ENCODE measurements around the gene PGAP3. TPM values are rescaled to one million over a fixed set of nuclear protein-coding genes. Genes with fewer than 3 reads are reported as not detected.

Gene PGAP3
- total RNA-seq, 4 donors from 2014 or later, result 4.6 to 24.8 (median 19.5) TPM

GRCh38 chr17:39647256-39647655 lies 40.6 kb downstream of the PGAP3 start:
- intact Hi-C loops (cut with DNase I; ENCODE audit: low total_unique reads), result no loop called here
- Histone ChIP-seq H3K36me3 (no peaks in the 10 kb centered on the region), H3K27me3 (no peaks in the 10 kb centered on the region), H3K4me1 (no peaks in the 10 kb centered on the region), H3K4me3 (no peak overlapping the region), H3K27ac (no peak overlapping the region), H3K9me3 (no peaks in the 10 kb centered on the region)
- no peak for TF ChIP-seq POLR2A (IDR thresholded peaks at IDR 0.05)
- TF ChIP-seq, protein P1, sequence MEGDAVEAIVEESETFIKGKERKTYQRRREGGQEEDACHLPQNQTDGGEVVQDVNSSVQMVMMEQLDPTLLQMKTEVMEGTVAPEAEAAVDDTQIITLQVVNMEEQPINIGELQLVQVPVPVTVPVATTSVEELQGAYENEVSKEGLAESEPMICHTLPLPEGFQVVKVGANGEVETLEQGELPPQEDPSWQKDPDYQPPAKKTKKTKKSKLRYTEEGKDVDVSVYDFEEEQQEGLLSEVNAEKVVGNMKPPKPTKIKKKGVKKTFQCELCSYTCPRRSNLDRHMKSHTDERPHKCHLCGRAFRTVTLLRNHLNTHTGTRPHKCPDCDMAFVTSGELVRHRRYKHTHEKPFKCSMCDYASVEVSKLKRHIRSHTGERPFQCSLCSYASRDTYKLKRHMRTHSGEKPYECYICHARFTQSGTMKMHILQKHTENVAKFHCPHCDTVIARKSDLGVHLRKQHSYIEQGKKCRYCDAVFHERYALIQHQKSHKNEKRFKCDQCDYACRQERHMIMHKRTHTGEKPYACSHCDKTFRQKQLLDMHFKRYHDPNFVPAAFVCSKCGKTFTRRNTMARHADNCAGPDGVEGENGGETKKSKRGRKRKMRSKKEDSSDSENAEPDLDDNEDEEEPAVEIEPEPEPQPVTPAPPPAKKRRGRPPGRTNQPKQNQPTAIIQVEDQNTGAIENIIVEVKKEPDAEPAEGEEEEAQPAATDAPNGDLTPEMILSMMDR (IDR thresholded peaks at IDR 0.05), result no peak
- DNase-seq, result no peak

- Histone ChIP-seq H3K4me3 (no peak overlapping the region), H3K36me3 (no peaks in the 10 kb centered on the region), H3K9me3 (no peaks in the 10 kb centered on the region), H3K27ac (no peak overlapping the region), H3K4me1 (peaks cover 3 to 5% of the 10 kb centered on the region in 2 donors), H3K27me3 (no peaks in the 10 kb centered on the region)
- DNase-seq, result no peak
- no peak for TF ChIP-seq POLR2A (IDR thresholded peaks at IDR 0.05)
- TF ChIP-seq, protein P1 (IDR thresholded peaks at IDR 0.05), result no peak
- intact Hi-C loops (cut with DNase I; ENCODE audit: low total_unique reads), result no loop called here
Observed at GRCh38 chr17:39643271-39643670, 44.6 kb downstream of the PGAP3 start.

DNA sequence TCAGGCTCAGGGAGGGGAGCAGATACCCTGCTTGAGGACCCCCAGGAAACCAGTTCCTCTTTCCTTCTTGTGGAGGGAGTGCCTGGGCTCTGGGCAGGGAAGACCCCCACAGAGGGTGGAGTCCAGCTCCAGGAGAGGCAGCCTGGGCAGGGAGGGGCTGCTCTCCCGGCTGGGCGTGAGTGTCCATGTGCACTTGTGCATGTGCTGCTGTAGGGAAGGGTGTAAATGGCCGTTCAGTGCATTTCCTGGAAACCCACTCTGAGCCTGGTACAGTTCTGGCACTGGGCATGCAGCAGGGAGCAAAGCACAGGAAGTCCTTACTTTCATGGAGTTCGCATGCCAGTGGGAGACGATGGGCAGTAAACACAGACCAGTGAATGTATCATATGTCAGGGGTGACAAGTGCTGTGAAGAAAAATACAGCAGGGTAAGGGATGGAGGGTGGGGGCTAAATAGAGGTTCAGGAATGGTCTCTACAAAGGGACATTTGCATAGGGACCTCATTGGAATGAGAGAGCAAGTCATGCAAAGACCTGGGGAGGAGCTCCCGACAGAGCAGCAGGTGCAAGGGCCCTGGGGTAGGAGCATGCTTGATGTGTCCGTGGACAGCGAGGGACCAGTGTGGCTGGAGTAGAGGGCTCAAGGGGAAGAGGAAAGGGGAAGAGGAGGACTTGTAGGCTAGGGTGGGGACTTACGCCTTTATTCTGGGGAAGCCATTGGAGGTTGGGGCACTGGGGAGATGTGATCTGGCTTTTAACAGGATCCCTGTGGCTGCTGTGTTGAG lies 45.4 kb downstream of the PGAP3 start:
- TF ChIP-seq, protein P1 (IDR thresholded peaks at IDR 0.05), result no peak
- no peak for TF ChIP-seq POLR2A (IDR thresholded peaks at IDR 0.05)
- Histone ChIP-seq H3K4me3 (no peak overlapping the region), H3K27ac (no peak overlapping the region), H3K36me3 (no peaks in the 10 kb centered on the region), H3K27me3 (no peaks in the 10 kb centered on the region), H3K9me3 (no peaks in the 10 kb centered on the region), H3K4me1 (peaks cover 7 to 11% of the 10 kb centered on the region in 2 donors)
- intact Hi-C loops (cut with DNase I; ENCODE audit: low total_unique reads), result no loop called here
- no peak for DNase-seq

- intact Hi-C loops (cut with DNase I; ENCODE audit: low total_unique reads), result no loop called here
- no peaks in the 10 kb centered on the region for H3K36me3 ChIP-seq
- H3K4me1 ChIP-seq, result peaks cover 7 to 11% of the 10 kb centered on the region in 2 donors
- H3K27me3 ChIP-seq, result no peaks in the 10 kb centered on the region
- no peak overlapping the region for H3K4me3 ChIP-seq
- H3K27ac ChIP-seq, result no peak overlapping the region
- TF ChIP-seq POLR2A (IDR thresholded peaks at IDR 0.05), result no peak
- TF ChIP-seq, protein P1 (IDR thresholded peaks at IDR 0.05), result no peak
- DNase-seq, result no peak
- no peaks in the 10 kb centered on the region for H3K9me3 ChIP-seq
Observed at GRCh38 chr17:39641883-39642282, 46.0 kb downstream of the PGAP3 start.

- TF ChIP-seq POLR2A (IDR thresholded peaks at IDR 0.05), result no peak
- TF ChIP-seq, protein P1 (IDR thresholded peaks at IDR 0.05), result no peak
- Histone ChIP-seq H3K27me3 (no peaks in the 10 kb centered on the region), H3K36me3 (no peaks in the 10 kb centered on the region), H3K9me3 (no peaks in the 10 kb centered on the region), H3K27ac (no peak overlapping the region), H3K4me3 (no peak overlapping the region), H3K4me1 (peaks cover 7 to 14% of the 10 kb centered on the region in 2 donors)
- no peak for DNase-seq
- intact Hi-C loops (cut with DNase I; ENCODE audit: low total_unique reads), result no loop called here
Observed at GRCh38 chr17:39641097-39641496, 46.8 kb downstream of the PGAP3 start.

Data from uterus (tissue), 4 donors.